OCI-M1 (cell line): ENCODE data around the gene ZNF513.
"Not testable (repeated sequence)": the region's sequence is repeated elsewhere in the genome, so short reads cannot be mapped to it uniquely, and the experiment has no call there.

Experiments
- DNase-seq: peaks from one replicate; lab custom pipeline; 2025; lab: John Stamatoyannopoulos, UW

The ZNF513 gene

GRCh38 chr2:27356056-27356381 lies 24.5 kb downstream of the ZNF513 start:
- peak; percentile 92 for DNase-seq

DNA sequence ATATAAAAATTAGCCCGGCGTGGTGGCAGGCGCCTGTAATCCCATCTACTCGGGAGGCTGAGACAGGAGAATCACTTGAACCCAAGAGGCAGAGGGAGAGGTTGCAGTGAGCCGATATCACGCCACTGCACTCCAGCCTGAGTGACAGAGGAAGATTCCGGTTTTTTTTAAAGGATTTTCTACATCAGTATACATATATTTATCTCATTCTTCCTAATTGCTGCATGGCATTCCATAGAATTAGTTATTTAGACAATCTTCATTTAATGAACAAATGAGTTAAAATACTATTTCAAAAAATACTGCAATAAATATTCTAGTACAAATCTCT lies 26.0 kb downstream of the ZNF513 start:
- no peak for DNase-seq

- DNase-seq: peak; percentile 90
Observed at GRCh38 chr2:27353762-27354596, 26.6 kb downstream of the ZNF513 start.

DNA sequence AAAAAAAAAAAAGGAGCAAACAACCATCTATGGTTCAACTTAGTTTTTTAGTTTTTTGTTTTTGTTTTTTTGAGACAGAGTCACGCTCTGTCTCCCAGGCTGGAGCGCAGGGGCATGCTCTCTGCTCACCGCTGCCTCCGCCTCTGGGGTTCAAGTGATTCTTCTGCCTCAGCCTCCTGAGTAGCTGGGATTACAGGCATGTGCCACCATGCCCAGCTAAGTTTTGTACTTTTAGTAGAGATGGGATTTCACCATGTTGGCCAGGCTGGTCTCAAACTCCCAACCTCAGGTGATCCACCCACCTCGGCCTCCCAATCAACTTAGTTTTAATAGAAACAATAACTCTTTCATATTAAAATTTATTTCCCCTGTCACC lies 27.2 kb downstream of the ZNF513 start:
- not testable (repeated sequence) for DNase-seq

- no peak for DNase-seq
Observed at GRCh38 chr2:27351802-27352598, 28.5 kb downstream of the ZNF513 start.

DNA sequence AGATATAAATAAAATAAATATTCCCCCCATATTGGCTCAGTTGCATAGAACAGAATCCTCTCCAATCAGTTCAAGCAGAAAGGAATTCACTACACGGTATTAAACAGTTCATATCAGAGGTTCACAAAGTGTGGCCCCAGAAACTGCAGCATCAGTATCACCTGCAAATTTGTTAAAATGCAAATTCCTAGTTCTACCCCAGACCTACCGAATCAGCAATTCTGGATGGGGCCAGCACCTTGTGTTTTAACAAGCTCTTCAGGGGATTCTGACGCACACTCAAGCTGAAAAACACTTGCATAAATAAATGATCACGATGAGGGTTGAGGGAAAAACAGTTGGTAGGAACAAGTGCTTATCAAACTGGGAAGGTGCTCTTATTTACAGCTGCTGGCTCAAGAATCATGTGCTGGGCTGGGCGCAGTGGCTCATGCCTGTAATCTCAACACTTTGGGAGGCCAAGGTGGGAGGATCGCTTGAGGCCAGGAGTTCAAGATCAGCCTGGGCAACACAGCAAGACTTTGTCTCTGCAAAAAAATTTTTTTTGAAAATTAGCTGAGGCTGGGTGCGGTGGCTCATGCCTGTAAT lies 30.3 kb downstream of the ZNF513 start:
- DNase-seq: no peak

GRCh38 chr2:27347641-27348040 lies 32.9 kb downstream of the ZNF513 start:
- no peak for DNase-seq

- DNase-seq: no peak
Observed at GRCh38 chr2:27336173-27336572, 44.4 kb downstream of the ZNF513 start.

DNA sequence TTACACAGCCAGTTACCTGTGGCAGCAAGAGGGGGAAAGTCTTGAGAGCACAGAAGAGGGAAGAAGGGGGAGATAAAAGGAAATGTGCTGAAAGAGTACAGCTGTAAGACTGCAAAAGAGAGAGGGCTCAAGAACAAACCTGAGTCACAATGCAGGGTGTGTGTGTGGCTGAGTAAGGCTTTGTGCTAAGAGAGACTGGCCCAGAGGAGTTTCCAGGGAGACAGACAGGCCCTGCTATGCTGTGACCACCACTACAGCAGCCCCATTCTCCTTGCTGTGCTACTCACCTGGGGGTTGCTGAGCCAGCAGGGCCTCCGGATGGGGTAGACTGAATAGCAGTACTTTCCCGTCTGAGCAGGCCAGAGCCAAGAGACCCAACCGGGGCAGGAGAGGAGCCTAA lies 45.2 kb downstream of the ZNF513 start:
- DNase-seq: no peak
